GM19397 (cell line): Measurements from ENCODE around the gene NOL3.

Experiments used
- ATAC-seq: cut with Tn5 transposase; IDR thresholded peaks from one replicate; pipeline ENCODE4 v1.9.1; 2021; ENCODE audit warnings: mild to moderate bottlenecking, moderate library complexity; ENCODE audit not compliant: unreplicated experiment

Gene NOL3

GRCh38 chr16:67204076-67204475 is 33.7 kb downstream of the NOL3 start:
- no peak for ATAC-seq

- no peak for ATAC-seq
Measured at GRCh38 chr16:67206129-67206837, 35.9 kb downstream of the NOL3 start.

GRCh38 chr16:67206838-67207248 is 36.5 kb downstream of the NOL3 start:
- no peak for ATAC-seq

- ATAC-seq: no peak
Measured at GRCh38 chr16:67207249-67208091, 37.1 kb downstream of the NOL3 start.

GRCh38 chr16:67208154-67208896 is 38.0 kb downstream of the NOL3 start:
- no peak for ATAC-seq

GRCh38 chr16:67209565-67209964 is 39.2 kb downstream of the NOL3 start:
- ATAC-seq: no peak

- ATAC-seq: no peak
Measured at GRCh38 chr16:67210069-67210937, 40.0 kb downstream of the NOL3 start.

- no peak for ATAC-seq
Measured at GRCh38 chr16:67211674-67212073, 41.3 kb downstream of the NOL3 start.

GRCh38 chr16:67212766-67213165 is 42.4 kb downstream of the NOL3 start:
- no peak for ATAC-seq

- no peak for ATAC-seq
Measured at GRCh38 chr16:67213197-67214019, 43.1 kb downstream of the NOL3 start.

- no peak for ATAC-seq
Measured at GRCh38 chr16:67215706-67216105, 45.4 kb downstream of the NOL3 start.

GRCh38 chr16:67216612-67217490 is 46.5 kb downstream of the NOL3 start:
- ATAC-seq: no peak

GRCh38 chr16:67223992-67224391 is 53.7 kb downstream of the NOL3 start:
- ATAC-seq: no peak
